K562 treated with DMSO at 1 percent for 12 hours (cell line): ENCODE results near the gene CCDC71L. TPM values are rescaled to one million over a fixed set of nuclear protein-coding genes. Genes with fewer than 3 reads are reported as not detected.

Experiments used
- total RNA-seq: library from RNA; unstranded; fragments of 300-600 nt; gene quantifications from 2 replicates; pipeline ENCODE4 v1.2.3, GENCODE V29; 2022; ENCODE audit not compliant: insufficient read depth

CCDC71L gene
- 151 and 161 TPM in 2 replicates for total RNA-seq

GRCh38 chr7:106660862-106661720 lies at the start of gene CCDC71L:
Gene CCDC71L (minus strand): TSS chr7:106661158. CDS start chr7:106660896, 262 bp downstream.

Other genes starting within 250 kb of the CCDC71L start
- 7.0 and 47.3 TPM in 2 replicates for gene PIK3CG, start 204.1 kb upstream of the CCDC71L start, total RNA-seq